Measurements from ENCODE around the gene RFX3. TPM values are rescaled to one million over a fixed set of nuclear protein-coding genes. Genes with fewer than 3 reads are reported as not detected.

The RFX3 gene
- total RNA-seq, 6 experiments from 2014 or later, result 2.8 to 4.2 (median 3.5) TPM

DNA sequence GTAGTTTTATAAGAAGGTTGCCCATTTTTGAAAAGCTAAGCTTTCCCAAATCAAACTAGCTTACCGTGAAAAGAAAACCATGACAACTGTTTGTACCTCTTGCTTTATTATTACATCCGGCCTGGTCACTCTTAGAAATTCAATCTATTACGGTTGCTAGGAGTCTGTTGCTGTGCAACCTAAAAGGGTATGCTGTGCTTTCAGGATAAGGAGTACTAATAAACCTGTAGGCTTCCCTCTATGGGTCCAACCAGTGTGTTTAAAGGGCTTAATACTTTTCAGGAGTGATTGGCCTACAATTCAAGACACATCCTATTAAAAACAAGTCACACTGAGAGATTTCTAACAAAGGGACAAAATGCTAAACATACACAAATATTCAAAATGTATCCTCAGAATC, 27.1 kb downstream of the RFX3 start:
- H3K27me3 Mint-ChIP-seq (ENCODE audit: insufficient read depth), result no peaks in the 10 kb centered on the region; the same call in 1 of the 2 replicates
- peak; percentile 62 for DNase-seq
- H3K36me3 Mint-ChIP-seq (ENCODE audit: low read depth), result peaks cover 3% of the 10 kb centered on the region; the same call in 1 of the 2 replicates
- no peak overlapping the region for H3K4me3 Mint-ChIP-seq
- no peaks in the 10 kb centered on the region for H3K9me3 Mint-ChIP-seq
- peaks cover 54% of the 10 kb centered on the region for H3K4me1 Mint-ChIP-seq (ENCODE audit: low read depth)
- TF ChIP-seq, protein P1, sequence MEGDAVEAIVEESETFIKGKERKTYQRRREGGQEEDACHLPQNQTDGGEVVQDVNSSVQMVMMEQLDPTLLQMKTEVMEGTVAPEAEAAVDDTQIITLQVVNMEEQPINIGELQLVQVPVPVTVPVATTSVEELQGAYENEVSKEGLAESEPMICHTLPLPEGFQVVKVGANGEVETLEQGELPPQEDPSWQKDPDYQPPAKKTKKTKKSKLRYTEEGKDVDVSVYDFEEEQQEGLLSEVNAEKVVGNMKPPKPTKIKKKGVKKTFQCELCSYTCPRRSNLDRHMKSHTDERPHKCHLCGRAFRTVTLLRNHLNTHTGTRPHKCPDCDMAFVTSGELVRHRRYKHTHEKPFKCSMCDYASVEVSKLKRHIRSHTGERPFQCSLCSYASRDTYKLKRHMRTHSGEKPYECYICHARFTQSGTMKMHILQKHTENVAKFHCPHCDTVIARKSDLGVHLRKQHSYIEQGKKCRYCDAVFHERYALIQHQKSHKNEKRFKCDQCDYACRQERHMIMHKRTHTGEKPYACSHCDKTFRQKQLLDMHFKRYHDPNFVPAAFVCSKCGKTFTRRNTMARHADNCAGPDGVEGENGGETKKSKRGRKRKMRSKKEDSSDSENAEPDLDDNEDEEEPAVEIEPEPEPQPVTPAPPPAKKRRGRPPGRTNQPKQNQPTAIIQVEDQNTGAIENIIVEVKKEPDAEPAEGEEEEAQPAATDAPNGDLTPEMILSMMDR (IDR thresholded peaks at IDR 0.05), result no peak
- H3K27ac Mint-ChIP-seq, result peak overlapping the region; percentile 75

DNA sequence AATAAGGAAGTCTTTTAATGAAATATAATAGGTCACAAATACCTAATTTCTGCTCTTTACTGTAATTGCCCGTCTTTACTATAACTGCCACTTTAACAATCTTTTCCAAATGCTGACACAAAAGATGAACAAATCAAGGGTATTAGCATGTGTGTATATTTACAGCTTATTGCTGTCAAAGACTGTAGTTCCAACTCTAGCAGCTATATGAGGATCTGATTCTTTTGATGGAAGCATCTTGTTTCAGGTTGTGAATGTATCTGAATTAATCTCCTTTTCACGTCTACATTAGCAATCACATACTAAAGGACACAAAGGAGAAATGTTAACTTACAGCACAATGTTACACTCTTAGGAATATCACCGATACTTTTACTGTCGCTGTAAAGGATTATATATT, 27.9 kb downstream of the RFX3 start:
- TF ChIP-seq, protein P1 (IDR thresholded peaks at IDR 0.05), result no peak
- peak overlapping the region; percentile 24; the same call in 1 of the 2 replicates for H3K4me3 Mint-ChIP-seq
- peaks cover 5% of the 10 kb centered on the region; the same call in 1 of the 2 replicates for H3K36me3 Mint-ChIP-seq (ENCODE audit: low read depth)
- no peak for DNase-seq
- H3K27me3 Mint-ChIP-seq (ENCODE audit: insufficient read depth), result no peaks in the 10 kb centered on the region; the same call in 1 of the 2 replicates
- H3K27ac Mint-ChIP-seq, result peak overlapping the region; percentile 75
- H3K4me1 Mint-ChIP-seq (ENCODE audit: low read depth), result peaks cover 46% of the 10 kb centered on the region
- H3K9me3 Mint-ChIP-seq, result no peaks in the 10 kb centered on the region

DNA sequence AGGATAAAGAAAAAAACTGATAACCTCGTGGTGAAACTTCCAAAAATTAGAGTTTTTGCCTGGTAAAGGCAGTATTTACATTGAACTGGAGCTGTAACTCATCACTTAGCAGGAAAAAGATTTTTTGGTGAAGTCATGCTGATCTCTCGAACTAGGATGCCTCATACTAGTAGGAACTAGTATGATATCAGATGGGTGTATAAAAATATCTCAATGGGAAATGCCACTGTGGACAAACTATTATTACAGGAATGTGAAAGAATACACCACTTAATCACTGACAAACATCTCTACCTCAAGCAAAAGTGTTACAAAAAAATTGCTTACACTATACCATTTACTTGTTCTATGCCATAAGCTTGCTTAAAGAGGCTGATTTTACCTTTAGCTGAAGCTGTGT, 28.4 kb downstream of the RFX3 start:
- DNase-seq, result peak; percentile 69

DNA sequence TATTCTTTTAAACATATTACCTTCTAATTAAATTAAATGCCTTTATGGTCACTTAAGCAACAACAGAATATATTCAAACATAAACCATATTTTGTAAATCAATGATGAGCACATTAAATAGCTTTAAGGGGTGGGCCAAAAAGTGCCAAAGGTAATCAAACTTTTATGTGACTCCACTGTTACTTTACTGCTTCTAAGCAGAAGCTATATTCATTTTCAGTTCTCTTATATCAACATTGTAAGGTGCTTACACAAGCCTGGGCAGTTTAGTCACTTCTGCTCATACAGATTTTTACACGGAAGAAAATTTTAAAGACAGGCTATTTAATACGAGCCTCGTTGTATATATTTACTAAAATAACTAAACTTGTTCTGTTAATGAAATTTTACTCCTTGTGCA, 29.9 kb downstream of the RFX3 start:
- no peaks in the 10 kb centered on the region; the same call in 1 of the 2 replicates for H3K27me3 Mint-ChIP-seq (ENCODE audit: insufficient read depth)
- no peak for DNase-seq
- no peaks in the 10 kb centered on the region for H3K9me3 Mint-ChIP-seq
- TF ChIP-seq, protein P1 (IDR thresholded peaks at IDR 0.05), result no peak
- no peak overlapping the region for H3K27ac Mint-ChIP-seq
- peaks cover 5% of the 10 kb centered on the region; the same call in 1 of the 2 replicates for H3K36me3 Mint-ChIP-seq (ENCODE audit: low read depth)
- peaks cover 40% of the 10 kb centered on the region for H3K4me1 Mint-ChIP-seq (ENCODE audit: low read depth)
- no peak overlapping the region for H3K4me3 Mint-ChIP-seq

More for the DNA sequence above, 28.4 kb downstream of the RFX3 start:
- TF ChIP-seq, protein P1 (IDR thresholded peaks at IDR 0.05), result no peak
- peak overlapping the region; percentile 75 for H3K27ac Mint-ChIP-seq
- H3K4me1 Mint-ChIP-seq (ENCODE audit: low read depth), result peaks cover 42% of the 10 kb centered on the region
- H3K36me3 Mint-ChIP-seq (ENCODE audit: low read depth), result peaks cover 5% of the 10 kb centered on the region; the same call in 1 of the 2 replicates
- no peaks in the 10 kb centered on the region; the same call in 1 of the 2 replicates for H3K27me3 Mint-ChIP-seq (ENCODE audit: insufficient read depth)
- no peaks in the 10 kb centered on the region for H3K9me3 Mint-ChIP-seq
- peak overlapping the region; percentile 24; the same call in 1 of the 2 replicates for H3K4me3 Mint-ChIP-seq

DNA sequence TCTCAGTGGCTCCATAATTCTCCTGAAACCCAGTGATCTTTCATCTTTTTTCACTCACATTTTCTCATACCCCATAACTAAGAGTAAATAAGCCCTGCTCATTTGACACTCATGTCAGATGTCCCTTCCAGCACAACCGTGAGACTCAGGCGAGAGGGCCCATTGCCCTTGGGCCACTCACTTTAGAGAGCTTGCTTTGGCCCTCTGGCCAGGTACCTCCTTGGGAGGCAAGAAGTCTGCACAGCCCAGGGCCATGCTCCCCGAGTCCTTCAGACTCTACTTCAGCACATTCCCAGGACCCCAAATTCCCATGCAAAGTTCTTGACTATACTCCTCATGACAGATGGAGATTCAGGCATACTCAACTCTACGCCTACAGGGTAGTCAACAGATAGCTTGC, 33.6 kb downstream of the RFX3 start:
- Mint-ChIP-seq H3K27me3 (ENCODE audit: insufficient read depth) (no peaks in the 10 kb centered on the region), H3K4me3 (no peak overlapping the region), H3K4me1 (ENCODE audit: low read depth) (peaks cover 20% of the 10 kb centered on the region), H3K27ac (no peak overlapping the region), H3K36me3 (ENCODE audit: low read depth) (peaks cover 5% of the 10 kb centered on the region; the same call in 1 of the 2 replicates), H3K9me3 (no peaks in the 10 kb centered on the region)
- TF ChIP-seq, protein P1 (IDR thresholded peaks at IDR 0.05), result no peak
- no peak for DNase-seq
